HepG2 (cell line): Measurements from ENCODE around the gene AK2. TPM values are rescaled to one million over a fixed set of nuclear protein-coding genes. Genes with fewer than 3 reads are reported as not detected.

ENCODE experiments used
- HDAC2 ChIP-seq: sonication (generic); formaldehyde crosslinking; IDR thresholded peaks from 2 replicates; pipeline ENCODE4 v1.4.0; 2020; ENCODE audit warnings: missing genetic modification reagents
- JUN ChIP-seq: sonication (generic); formaldehyde crosslinking; IDR thresholded peaks from 2 replicates; pipeline ENCODE4 v1.4.0; 2020; ENCODE audit warnings: mild to moderate bottlenecking, missing genetic modification reagents
- MBNL3 ChIP-seq: fragments of 250-450 bp; sonication (Bioruptor Pico); conservative IDR thresholded peaks from 2 replicates; pipeline ENCODE4 v1.8.0; 2022; ENCODE audit warnings: mild to moderate bottlenecking, inconsistent platforms
- MEIS1 ChIP-seq: sonication (generic); formaldehyde crosslinking; IDR thresholded peaks from 2 replicates; pipeline ENCODE4 v1.9.0; 2021; ENCODE audit warnings: mild to moderate bottlenecking, missing genetic modification reagents, moderate library complexity, borderline replicate concordance
- NFE2L2 ChIP-seq: fragments of 150-350 bp; IDR thresholded peaks from 2 replicates; pipeline ENCODE4 v1.6.1; 2014; ENCODE audit warnings: low read length
- SPEN ChIP-seq: sonication (generic); formaldehyde crosslinking; IDR thresholded peaks from 2 replicates; pipeline ENCODE4 v1.5.1; 2020; ENCODE audit warnings: low read depth, mild to moderate bottlenecking, missing genetic modification reagents
- TBX2 ChIP-seq: sonication (generic); formaldehyde crosslinking; IDR thresholded peaks from 2 replicates; pipeline ENCODE4 v1.5.0; 2020; ENCODE audit warnings: missing genetic modification reagents, mild to moderate bottlenecking, borderline replicate concordance
- TCF12 ChIP-seq, 2 experiments: fragments of 450-650 bp in 1 of 2; sonication (generic) in 1 of 2; formaldehyde crosslinking in 1 of 2; IDR thresholded peaks; 2 replicates each; pipeline versions ENCODE4 v1.6.1 to v1.8.0; 2017 to 2022; ENCODE audit warnings: antibody characterized with exemption in 1 of 2, mild to moderate bottlenecking in 1 of 2, missing genetic modification reagents in 1 of 2, moderate library complexity in 1 of 2
- TSC22D2 ChIP-seq: sonication (generic); formaldehyde crosslinking; IDR thresholded peaks from 2 replicates; pipeline ENCODE4 v1.5.1; 2020; ENCODE audit warnings: missing genetic modification reagents, mild to moderate bottlenecking, borderline replicate concordance
- ZNF235 ChIP-seq: sonication (generic); formaldehyde crosslinking; IDR thresholded peaks from 2 replicates; pipeline ENCODE4 v1.8.1; 2023; ENCODE audit warnings: mild to moderate bottlenecking, missing genetic modification reagents, borderline replicate concordance
- ZNF567 ChIP-seq: sonication (generic); formaldehyde crosslinking; IDR thresholded peaks from 2 replicates; pipeline ENCODE4 v1.8.1; 2023; ENCODE audit warnings: mild to moderate bottlenecking, missing genetic modification reagents, borderline replicate concordance
- ZNF629 ChIP-seq: sonication (generic); formaldehyde crosslinking; conservative IDR thresholded peaks from 2 replicates; pipeline ENCODE4 v1.5.0; 2020; ENCODE audit warnings: missing genetic modification reagents
- ZNF83 ChIP-seq: sonication (generic); formaldehyde crosslinking; IDR thresholded peaks from 2 replicates; pipeline ENCODE4 v1.4.0; 2020; ENCODE audit warnings: missing genetic modification reagents, mild to moderate bottlenecking, borderline replicate concordance
- ZNF883 ChIP-seq: sonication (generic); formaldehyde crosslinking; IDR thresholded peaks from 2 replicates; pipeline ENCODE4 v1.5.1; 2020; ENCODE audit warnings: mild to moderate bottlenecking, missing genetic modification reagents; ENCODE audit errors: not compliant biosample characterization
- polyA plus RNA-seq, 8 experiments: library from polyadenylated mRNA; depleted of rRNA in 3 of 8; stranded (reverse) in 7 of 8; unstranded in 1 of 8; fragments of >200 nt; fragmentation: Illumina TruSeq in 4 of 8; extraction: Trizol in 4 of 8; gene quantifications; 2 replicates each; pipeline versions ENCODE4 v1.2.1 to v1.2.3, GENCODE V29; 2011 to 2016; ENCODE audit warnings: low read depth in 4 of 8, missing spikeins in 1 of 8, mixed read lengths in 1 of 8; ENCODE audit not compliant: insufficient read depth in 1 of 8
- total RNA-seq, 5 experiments: library from RNA; depleted of rRNA; stranded (reverse); fragments of >200 nt; fragmentation: Illumina TruSeq; extraction: Trizol; gene quantifications; 2 replicates each; pipeline ENCODE4 v1.2.3, GENCODE V29; 2016; ENCODE audit warnings: low read depth in 1 of 5
- TF ChIP-seq, protein P1 (sequence below): sonication (generic); formaldehyde crosslinking; IDR thresholded peaks from 2 replicates; pipeline ENCODE4 v1.5.0; 2020; ENCODE audit warnings: mild to moderate bottlenecking, missing genetic modification reagents, borderline replicate concordance
- TF ChIP-seq, protein P2 (sequence below): sonication (generic); formaldehyde crosslinking; IDR thresholded peaks from 2 replicates; pipeline ENCODE4 v1.4.0; 2020; ENCODE audit warnings: missing genetic modification reagents
- TF ChIP-seq, protein P3 (sequence below): sonication (generic); formaldehyde crosslinking; IDR thresholded peaks from 2 replicates; pipeline ENCODE4 v1.5.0; 2020; ENCODE audit warnings: missing genetic modification reagents, mild to moderate bottlenecking, borderline replicate concordance

AK2 gene
- total and polyA plus RNA-seq, 2 of the 13 experiments (the other 11 are each of a cell fraction or from before 2014, with no cell fraction given): 170 to 188 TPM

DNA sequence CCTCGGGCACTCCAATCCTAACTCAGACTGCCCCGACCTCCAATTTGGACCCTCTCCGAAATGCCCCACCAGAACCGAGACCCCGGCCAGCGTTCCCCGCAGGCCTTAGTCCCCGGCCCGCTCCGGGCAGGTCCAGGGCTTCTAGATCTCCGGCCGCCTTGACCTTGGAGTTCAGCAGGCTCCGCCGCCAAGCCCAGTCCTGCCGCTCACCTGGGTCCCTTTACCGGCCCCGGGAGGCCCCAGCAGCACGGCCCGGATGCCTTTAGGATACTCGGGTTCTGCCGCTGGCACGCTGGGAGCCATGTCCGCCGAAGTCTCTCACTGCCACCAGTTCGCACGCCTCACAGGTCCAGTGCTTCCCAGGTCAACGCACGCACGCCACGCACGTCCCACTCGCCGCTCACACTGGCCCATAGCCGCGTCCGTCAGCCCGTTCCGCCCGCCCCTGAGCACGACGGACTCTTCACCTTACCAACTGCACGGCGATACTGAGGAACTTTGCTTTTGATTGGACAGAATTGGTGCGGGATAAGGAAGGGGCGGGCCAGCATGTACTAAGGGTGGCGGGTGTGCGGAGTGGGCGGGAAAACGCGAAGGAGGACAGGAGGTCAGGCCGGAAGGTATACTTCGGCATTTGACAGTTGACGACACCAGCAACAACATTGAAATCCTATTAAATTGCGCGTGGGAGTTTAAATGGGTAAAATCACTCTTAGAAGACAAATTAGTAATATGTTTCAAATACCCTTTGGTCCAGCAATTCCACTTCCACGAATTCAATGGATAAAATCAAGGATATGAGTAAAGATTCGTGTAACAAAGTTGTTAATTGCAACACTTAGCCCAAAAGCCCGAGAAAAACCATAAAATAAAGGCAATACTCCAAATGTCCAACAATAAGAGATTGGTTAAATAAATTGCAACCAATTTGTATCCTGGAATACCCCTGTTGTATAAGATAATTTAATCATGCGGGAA, at the start of gene AK2 (continued):
- TF ChIP-seq, protein P1, sequence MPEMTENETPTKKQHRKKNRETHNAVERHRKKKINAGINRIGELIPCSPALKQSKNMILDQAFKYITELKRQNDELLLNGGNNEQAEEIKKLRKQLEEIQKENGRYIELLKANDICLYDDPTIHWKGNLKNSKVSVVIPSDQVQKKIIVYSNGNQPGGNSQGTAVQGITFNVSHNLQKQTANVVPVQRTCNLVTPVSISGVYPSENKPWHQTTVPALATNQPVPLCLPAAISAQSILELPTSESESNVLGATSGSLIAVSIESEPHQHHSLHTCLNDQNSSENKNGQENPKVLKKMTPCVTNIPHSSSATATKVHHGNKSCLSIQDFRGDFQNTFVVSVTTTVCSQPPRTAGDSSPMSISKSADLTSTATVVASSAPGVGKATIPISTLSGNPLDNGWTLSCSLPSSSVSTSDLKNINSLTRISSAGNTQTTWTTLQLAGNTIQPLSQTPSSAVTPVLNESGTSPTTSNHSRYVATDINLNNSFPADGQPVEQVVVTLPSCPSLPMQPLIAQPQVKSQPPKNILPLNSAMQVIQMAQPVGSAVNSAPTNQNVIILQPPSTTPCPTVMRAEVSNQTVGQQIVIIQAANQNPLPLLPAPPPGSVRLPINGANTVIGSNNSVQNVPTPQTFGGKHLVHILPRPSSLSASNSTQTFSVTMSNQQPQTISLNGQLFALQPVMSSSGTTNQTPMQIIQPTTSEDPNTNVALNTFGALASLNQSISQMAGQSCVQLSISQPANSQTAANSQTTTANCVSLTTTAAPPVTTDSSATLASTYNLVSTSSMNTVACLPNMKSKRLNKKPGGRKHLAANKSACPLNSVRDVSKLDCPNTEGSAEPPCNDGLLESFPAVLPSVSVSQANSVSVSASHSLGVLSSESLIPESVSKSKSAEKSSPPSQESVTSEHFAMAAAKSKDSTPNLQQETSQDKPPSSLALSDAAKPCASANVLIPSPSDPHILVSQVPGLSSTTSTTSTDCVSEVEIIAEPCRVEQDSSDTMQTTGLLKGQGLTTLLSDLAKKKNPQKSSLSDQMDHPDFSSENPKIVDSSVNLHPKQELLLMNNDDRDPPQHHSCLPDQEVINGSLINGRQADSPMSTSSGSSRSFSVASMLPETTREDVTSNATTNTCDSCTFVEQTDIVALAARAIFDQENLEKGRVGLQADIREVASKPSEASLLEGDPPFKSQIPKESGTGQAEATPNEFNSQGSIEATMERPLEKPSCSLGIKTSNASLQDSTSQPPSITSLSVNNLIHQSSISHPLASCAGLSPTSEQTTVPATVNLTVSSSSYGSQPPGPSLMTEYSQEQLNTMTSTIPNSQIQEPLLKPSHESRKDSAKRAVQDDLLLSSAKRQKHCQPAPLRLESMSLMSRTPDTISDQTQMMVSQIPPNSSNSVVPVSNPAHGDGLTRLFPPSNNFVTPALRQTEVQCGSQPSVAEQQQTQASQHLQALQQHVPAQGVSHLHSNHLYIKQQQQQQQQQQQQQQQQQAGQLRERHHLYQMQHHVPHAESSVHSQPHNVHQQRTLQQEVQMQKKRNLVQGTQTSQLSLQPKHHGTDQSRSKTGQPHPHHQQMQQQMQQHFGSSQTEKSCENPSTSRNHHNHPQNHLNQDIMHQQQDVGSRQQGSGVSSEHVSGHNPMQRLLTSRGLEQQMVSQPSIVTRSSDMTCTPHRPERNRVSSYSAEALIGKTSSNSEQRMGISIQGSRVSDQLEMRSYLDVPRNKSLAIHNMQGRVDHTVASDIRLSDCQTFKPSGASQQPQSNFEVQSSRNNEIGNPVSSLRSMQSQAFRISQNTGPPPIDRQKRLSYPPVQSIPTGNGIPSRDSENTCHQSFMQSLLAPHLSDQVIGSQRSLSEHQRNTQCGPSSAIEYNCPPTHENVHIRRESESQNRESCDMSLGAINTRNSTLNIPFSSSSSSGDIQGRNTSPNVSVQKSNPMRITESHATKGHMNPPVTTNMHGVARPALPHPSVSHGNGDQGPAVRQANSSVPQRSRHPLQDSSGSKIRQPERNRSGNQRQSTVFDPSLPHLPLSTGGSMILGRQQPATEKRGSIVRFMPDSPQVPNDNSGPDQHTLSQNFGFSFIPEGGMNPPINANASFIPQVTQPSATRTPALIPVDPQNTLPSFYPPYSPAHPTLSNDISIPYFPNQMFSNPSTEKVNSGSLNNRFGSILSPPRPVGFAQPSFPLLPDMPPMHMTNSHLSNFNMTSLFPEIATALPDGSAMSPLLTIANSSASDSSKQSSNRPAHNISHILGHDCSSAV: 0 out of 2 replicates have a peak, but pooled peaks have one; percentile 23
- peak; percentile 91 for TF ChIP-seq ZNF83
- TF ChIP-seq NFE2L2: no peak
- TF ChIP-seq ZNF567 (CRISPR knock-in tag): peak; percentile 97
- TF ChIP-seq, protein P2, sequence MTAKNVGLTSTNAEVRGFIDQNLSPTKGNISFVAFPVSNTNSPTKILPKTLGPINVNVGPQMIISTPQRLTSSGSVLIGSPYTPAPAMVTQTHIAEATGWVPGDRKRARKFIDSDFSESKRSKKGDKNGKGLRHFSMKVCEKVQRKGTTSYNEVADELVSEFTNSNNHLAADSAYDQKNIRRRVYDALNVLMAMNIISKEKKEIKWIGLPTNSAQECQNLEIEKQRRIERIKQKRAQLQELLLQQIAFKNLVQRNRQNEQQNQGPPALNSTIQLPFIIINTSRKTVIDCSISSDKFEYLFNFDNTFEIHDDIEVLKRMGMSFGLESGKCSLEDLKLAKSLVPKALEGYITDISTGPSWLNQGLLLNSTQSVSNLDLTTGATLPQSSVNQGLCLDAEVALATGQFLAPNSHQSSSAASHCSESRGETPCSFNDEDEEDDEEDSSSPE (CRISPR knock-in tag): peak; percentile 98
- 0 out of 2 replicates have a peak, but pooled peaks have one; percentile 44 for TF ChIP-seq TSC22D2 (CRISPR knock-in tag)
- TF ChIP-seq MBNL3: no peak
- TF ChIP-seq SPEN (CRISPR knock-in tag): peak; percentile 95
- peak; percentile 97 for TF ChIP-seq TBX2
- TF ChIP-seq, protein P3, sequence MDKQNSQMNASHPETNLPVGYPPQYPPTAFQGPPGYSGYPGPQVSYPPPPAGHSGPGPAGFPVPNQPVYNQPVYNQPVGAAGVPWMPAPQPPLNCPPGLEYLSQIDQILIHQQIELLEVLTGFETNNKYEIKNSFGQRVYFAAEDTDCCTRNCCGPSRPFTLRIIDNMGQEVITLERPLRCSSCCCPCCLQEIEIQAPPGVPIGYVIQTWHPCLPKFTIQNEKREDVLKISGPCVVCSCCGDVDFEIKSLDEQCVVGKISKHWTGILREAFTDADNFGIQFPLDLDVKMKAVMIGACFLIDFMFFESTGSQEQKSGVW: peak; percentile 92; the same call in 1 of the 2 replicates
- TF ChIP-seq ZNF629 (CRISPR knock-in tag): peak; percentile 44
- TF ChIP-seq ZNF883: peak; percentile 96
- peak; percentile 78; the same call in 1 of the 2 replicates for TF ChIP-seq JUN (CRISPR knock-in tag)
- TF ChIP-seq TCF12 (IDR thresholded peaks at IDR 0.05): no peak
- peak; percentile 62; the same call in 1 of the 2 replicates for TF ChIP-seq TCF12 (CRISPR knock-in tag; IDR thresholded peaks at IDR 0.05)
- TF ChIP-seq MEIS1 (CRISPR knock-in tag): peak; percentile 89
- peak; percentile 43 for TF ChIP-seq HDAC2 (CRISPR knock-in tag)
- peak; percentile 87; the same call in 1 of the 2 replicates for TF ChIP-seq ZNF235
